Gastrocnemius medialis (tissue), 4 donors: ENCODE measurements around the gene KIF4A. TPM values are rescaled to one million over a fixed set of nuclear protein-coding genes. Genes with fewer than 3 reads are reported as not detected.

ENCODE experiments used
- ATAC-seq, 2 donors: fragments of 150-250 bp; one replicate each; pipeline ENCODE4 v1.9.1; 2016
- DNase-seq, 2 donors: peaks; one replicate each; pipeline ENCODE4 v3.0.0-alpha.2; 2019
- H3K27ac ChIP-seq, 4 donors: fragments of 200-600 bp; sonication (generic); 1 replicate in 1 of 4; 2 replicates in 3 of 4; pipeline ENCODE4 v1.5.1; 2016 to 2018; ENCODE audit warnings: mild to moderate bottlenecking in 2 of 4, moderate library complexity in 1 of 4
- H3K27me3 ChIP-seq, 3 donors: fragments of 200-600 bp; sonication (generic) in 2 of 3; 1 replicate in 1 of 3; 2 replicates in 2 of 3; pipeline versions ENCODE4 v1.5.1 to v1.6.0; 2016 to 2019; ENCODE audit warnings: mild to moderate bottlenecking in 1 of 3, moderate library complexity in 1 of 3
- H3K36me3 ChIP-seq, 2 donors: fragments of 200-600 bp; sonication (generic) in 1 of 2; one replicate each; pipeline ENCODE4 v1.5.1; 2017 to 2018
- H3K4me1 ChIP-seq, 2 donors: fragments of 200-600 bp; sonication (generic) in 1 of 2; one replicate each; pipeline ENCODE4 v1.5.1; 2016 to 2017; ENCODE audit warnings: mild to moderate bottlenecking in 2 of 2
- H3K4me3 ChIP-seq, 4 donors: fragments of 200-600 bp; sonication (generic) in 3 of 4; 1 replicate in 1 of 4; 2 replicates in 3 of 4; pipeline ENCODE4 v1.5.1; 2016 to 2019; ENCODE audit warnings: mild to moderate bottlenecking in 2 of 4
- H3K9me3 ChIP-seq, 3 donors: fragments of 200-600 bp; sonication (generic) in 2 of 3; 1 replicate in 1 of 3; 2 replicates in 2 of 3; pipeline ENCODE4 v1.5.1; 2016 to 2019
- CTCF ChIP-seq, 5 experiments: fragments of 450-650 bp in 3 of 5; fragments of 200-600 bp in 2 of 5; sonication (generic) in 2 of 5; IDR thresholded peaks in 4 of 5; conservative IDR thresholded peaks in 1 of 5; 1 replicate in 4 of 5; 2 replicates in 1 of 5; pipeline ENCODE4 v1.5.1; 2016 to 2019; ENCODE audit warnings: antibody characterized with exemption in 5 of 5, mild to moderate bottlenecking in 3 of 5, moderate library complexity in 3 of 5
- POLR2A ChIP-seq, 2 donors: fragments of 450-650 bp; IDR thresholded peaks; one replicate each; pipeline ENCODE4 v1.6.1; 2017; ENCODE audit warnings: antibody characterized with exemption in 2 of 2, mild to moderate bottlenecking in 2 of 2, moderate library complexity in 2 of 2
- in situ Hi-C, 4 donors: fragments of 200-750 bp; cut with MboI; loops; one replicate each; pipeline versions ENCODE4 v1.15.0 to v1.8.0; 2017; ENCODE audit warnings: low sequenced_read_pairs in 4 of 4
- intact Hi-C: fragments of 100-400 bp; cut with DNase I; formaldehyde crosslinking; loops from one replicate; pipeline ENCODE4 v1.15.1; 2023; ENCODE audit warnings: low total_unique reads
- total RNA-seq, 4 donors: library from RNA; depleted of rRNA; stranded (reverse); fragments of >200 nt; gene quantifications; one replicate each; pipeline versions ENCODE4 v1.1.0 to v1.2.3, GENCODE V29; 2016

The KIF4A gene
- total RNA-seq, 4 donors from 2014 or later, result 0.07 to 0.09 TPM; not detected in 2

DNA sequence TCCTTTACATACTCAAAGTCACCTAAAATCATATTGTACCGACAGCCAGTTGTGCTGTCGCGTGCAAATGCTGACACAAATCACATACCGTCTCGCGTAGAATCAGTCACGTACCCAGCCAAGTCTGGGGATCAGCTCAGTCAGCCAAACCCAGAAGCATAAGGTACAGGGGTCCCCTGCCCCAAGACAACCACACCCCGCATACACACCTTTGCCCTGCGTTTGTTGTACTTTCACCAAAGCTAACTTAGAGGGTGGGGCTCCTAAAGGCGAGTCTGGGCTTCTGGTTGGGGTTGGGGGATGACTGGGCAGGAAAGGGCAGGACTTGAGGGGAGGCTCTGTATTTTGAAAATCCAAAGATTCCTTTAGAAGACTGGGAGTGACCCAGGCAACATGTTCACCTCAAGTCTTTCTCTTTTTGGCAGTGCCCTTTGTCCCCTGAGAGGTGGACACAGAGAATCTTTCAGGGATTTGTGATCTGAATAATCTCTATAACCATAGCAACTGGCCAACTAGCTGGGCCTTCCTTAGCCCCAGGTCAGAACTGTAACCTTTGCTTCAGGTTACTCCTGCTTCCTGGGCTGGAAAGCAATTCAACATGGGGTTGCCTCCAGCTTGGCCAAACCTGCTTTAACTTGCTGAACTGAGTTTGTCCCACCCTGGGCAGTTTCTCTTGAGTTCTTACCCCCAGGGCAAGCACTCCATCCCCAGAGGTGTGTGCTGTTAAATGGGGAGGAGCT lies 134.2 kb downstream of the KIF4A start:
- no peak overlapping the region for H3K4me3 ChIP-seq
- no peaks in the 10 kb centered on the region for H3K9me3 ChIP-seq
- DNase-seq, result no peak
- TF ChIP-seq POLR2A (IDR thresholded peaks at IDR 0.05), result no peak
- no peak for TF ChIP-seq CTCF (IDR thresholded peaks at IDR 0.05 in 4 of 5, conservative IDR thresholded peaks at IDR 0.05 in 1 of 5)
- intact Hi-C loops (no loop called here), in situ Hi-C loops (no loop called here)
- H3K4me1 ChIP-seq, result no peaks in the 10 kb centered on the region
- no peak overlapping the region for H3K27ac ChIP-seq
- peaks cover 0 to 6% (median 5%) of the 10 kb centered on the region in 3 donors for H3K27me3 ChIP-seq
- H3K36me3 ChIP-seq, result no peaks in the 10 kb centered on the region
- ATAC-seq, result no peak

GRCh38 chrX:70424801-70425200 lies 134.9 kb downstream of the KIF4A start:
- DNase-seq, result no peak
- Histone ChIP-seq H3K4me1 (no peaks in the 10 kb centered on the region), H3K9me3 (no peaks in the 10 kb centered on the region), H3K27ac (no peak overlapping the region), H3K4me3 (no peak overlapping the region), H3K27me3 (peaks cover 0 to 6% (median 5%) of the 10 kb centered on the region in 3 donors), H3K36me3 (no peaks in the 10 kb centered on the region)
- ATAC-seq, result no peak
- in situ Hi-C loops, result loop anchor here in 3 of 4 donors (25.0 kb wide), 1 partner anchor 288 kb away; the partner anchor contains the start of gene IGBP1 (in 3 of the 3)
- intact Hi-C loops, result no loop called here
- TF ChIP-seq POLR2A (IDR thresholded peaks at IDR 0.05), result no peak
- no peak for TF ChIP-seq CTCF (IDR thresholded peaks at IDR 0.05 in 4 of 5, conservative IDR thresholded peaks at IDR 0.05 in 1 of 5)

DNA sequence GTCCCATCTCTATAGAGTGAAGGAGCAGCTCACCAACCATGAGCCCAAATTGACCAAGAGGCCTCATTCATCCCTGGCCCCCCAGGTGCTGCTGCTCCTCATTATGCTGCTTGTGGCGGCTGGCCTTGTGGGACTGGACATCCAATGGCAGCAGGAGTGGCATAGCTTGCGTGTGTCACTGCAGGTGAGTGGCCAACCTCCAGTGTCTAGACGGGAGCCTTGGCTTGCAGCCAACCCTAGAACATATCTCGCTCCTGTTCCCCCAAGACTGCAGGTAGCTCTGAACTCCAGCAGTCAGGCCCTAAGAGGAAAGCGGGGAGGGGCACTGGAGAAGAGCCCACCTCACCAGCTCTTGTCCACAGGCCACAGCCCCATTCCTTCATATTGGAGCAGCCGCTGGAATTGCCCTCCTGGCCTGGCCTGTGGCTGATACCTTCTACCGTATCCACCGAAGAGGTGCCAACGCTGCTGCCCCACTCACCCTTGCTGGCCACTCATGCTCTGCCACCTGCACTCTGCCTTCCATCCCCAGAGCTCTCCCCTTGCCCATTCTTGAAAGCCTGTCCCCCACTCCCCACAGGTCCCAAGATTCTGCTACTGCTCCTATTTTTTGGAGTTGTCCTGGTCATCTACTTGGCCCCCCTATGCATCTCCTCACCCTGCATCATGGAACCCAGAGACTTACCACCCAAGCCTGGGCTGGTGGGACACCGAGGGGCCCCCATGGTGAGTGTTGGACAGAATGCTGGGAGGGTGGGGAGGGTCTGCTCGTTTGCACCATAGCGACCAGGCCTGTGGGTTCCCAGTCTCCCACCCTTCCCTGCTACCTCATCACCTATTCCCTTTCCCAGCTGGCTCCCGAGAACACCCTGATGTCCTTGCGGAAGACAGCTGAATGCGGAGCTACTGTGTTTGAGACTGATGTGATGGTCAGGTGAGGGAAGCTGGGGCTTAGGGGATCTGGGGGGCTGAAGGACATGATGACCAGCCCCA lies 136.7 kb downstream of the KIF4A start:
- Histone ChIP-seq H3K36me3 (no peaks in the 10 kb centered on the region), H3K4me1 (no peaks in the 10 kb centered on the region), H3K4me3 (no peak overlapping the region), H3K27me3 (peaks cover 0 to 6% (median 5%) of the 10 kb centered on the region in 3 donors), H3K9me3 (no peaks in the 10 kb centered on the region), H3K27ac (no peak overlapping the region)
- ATAC-seq (no peak), DNase-seq (no peak)
- intact Hi-C loops, result no loop called here
- TF ChIP-seq POLR2A (IDR thresholded peaks at IDR 0.05) (no peak), CTCF (IDR thresholded peaks at IDR 0.05 in 4 of 5, conservative IDR thresholded peaks at IDR 0.05 in 1 of 5) (no peak)
- in situ Hi-C loops, result loop anchor here in 3 of 4 donors (25.0 kb wide), 1 partner anchor 289 kb away; the partner anchor contains the start of gene IGBP1 (in 3 of the 3)

GRCh38 chrX:70427365-70427764 lies 137.5 kb downstream of the KIF4A start:
- ATAC-seq, result no peak
- H3K27ac ChIP-seq, result no peak overlapping the region
- intact Hi-C loops, result no loop called here

More at GRCh38 chrX:70427365-70427764, 137.5 kb downstream of the KIF4A start:
- no peak overlapping the region for H3K4me3 ChIP-seq
- TF ChIP-seq POLR2A (IDR thresholded peaks at IDR 0.05), result no peak
- TF ChIP-seq CTCF (IDR thresholded peaks at IDR 0.05 in 4 of 5, conservative IDR thresholded peaks at IDR 0.05 in 1 of 5), result no peak
- peaks cover 0 to 6% (median 0%) of the 10 kb centered on the region in 3 donors for H3K27me3 ChIP-seq
- no peaks in the 10 kb centered on the region for H3K36me3 ChIP-seq
- no peak for DNase-seq
- no peaks in the 10 kb centered on the region for H3K9me3 ChIP-seq
- in situ Hi-C loops, result loop anchor here in 3 of 4 donors (25.0 kb wide), 1 partner anchor 290 kb away; the partner anchor contains the start of gene IGBP1 (in 3 of the 3)
- no peaks in the 10 kb centered on the region for H3K4me1 ChIP-seq
